A172 (cell line): ENCODE results near the gene GRIK5. TPM values are rescaled to one million over a fixed set of nuclear protein-coding genes. Genes with fewer than 3 reads are reported as not detected.
A peak's percentile ranks its signal among the peaks of the same experiment; 100 is the strongest.

Experiments used
- DNase-seq: peaks from one replicate; pipeline ENCODE4 v3.0.0-alpha.2; 2015; ENCODE audit warnings: low spot score
- total RNA-seq: library from RNA; depleted of rRNA; stranded (reverse); fragments of >200 nt; shearing (Covaris generic); gene quantifications from 2 replicates; pipeline ENCODE4 v1.2.3, GENCODE V29; 2014

The GRIK5 gene
- total RNA-seq, 1 experiment from 2014 or later = 0.76 TPM

- DNase-seq = no peak
Observed at GRCh38 chr19:42076380-42076944, 6.5 kb upstream of the GRIK5 start.

- DNase-seq = peak; percentile 100
Observed at GRCh38 chr19:42075616-42076379, 5.8 kb upstream of the GRIK5 start, which contains the start of gene ZNF574. TSS of gene ZNF574 (plus strand) at chr19:42076166. CDS start at chr19:42078607, 2,441 bp downstream.

- peak; percentile 24 for DNase-seq
Observed at GRCh38 chr19:42075364-42075615, 5.3 kb upstream of the GRIK5 start.

- no peak for DNase-seq
Observed at GRCh38 chr19:42074513-42075363, 4.7 kb upstream of the GRIK5 start.

- DNase-seq = no peak
Observed at GRCh38 chr19:42071247-42071646, 1.2 kb upstream of the GRIK5 start.

- DNase-seq = no peak
Observed at GRCh38 chr19:42068756-42069571, 1.0 kb downstream of the GRIK5 start.

- DNase-seq = no peak
Observed at GRCh38 chr19:42068361-42068755, 1.6 kb downstream of the GRIK5 start.

- no peak for DNase-seq
Observed at GRCh38 chr19:42067315-42067888, 2.6 kb downstream of the GRIK5 start.

GRCh38 chr19:42066075-42066754, 3.8 kb downstream of the GRIK5 start:
- DNase-seq = peak; percentile 80

- no peak for DNase-seq
Observed at GRCh38 chr19:42065511-42065910, 4.5 kb downstream of the GRIK5 start.

GRCh38 chr19:42065051-42065450, 5.0 kb downstream of the GRIK5 start:
- DNase-seq = no peak

GRCh38 chr19:42064432-42064831, 5.6 kb downstream of the GRIK5 start:
- no peak for DNase-seq

- DNase-seq = no peak
Observed at GRCh38 chr19:42062381-42062780, 7.6 kb downstream of the GRIK5 start.

- DNase-seq = no peak
Observed at GRCh38 chr19:42060117-42060516, 9.9 kb downstream of the GRIK5 start.

GRCh38 chr19:42059196-42059595, 10.8 kb downstream of the GRIK5 start:
- no peak for DNase-seq

GRCh38 chr19:42057846-42058245, 12.2 kb downstream of the GRIK5 start:
- DNase-seq = no peak

GRCh38 chr19:42054205-42054604, 15.8 kb downstream of the GRIK5 start:
- DNase-seq = no peak

- DNase-seq = no peak
Observed at GRCh38 chr19:42053037-42053935, 16.7 kb downstream of the GRIK5 start.

- no peak for DNase-seq
Observed at GRCh38 chr19:42052241-42052863, 17.7 kb downstream of the GRIK5 start.
